ENCODE results near the gene FSTL4. TPM values are rescaled to one million over a fixed set of nuclear protein-coding genes. Genes with fewer than 3 reads are reported as not detected.

FSTL4 gene
- polyA plus RNA-seq, 1 donor (not counting 4 experiments of a cell fraction or from before 2014, with no cell fraction given): 1.7 TPM

DNA sequence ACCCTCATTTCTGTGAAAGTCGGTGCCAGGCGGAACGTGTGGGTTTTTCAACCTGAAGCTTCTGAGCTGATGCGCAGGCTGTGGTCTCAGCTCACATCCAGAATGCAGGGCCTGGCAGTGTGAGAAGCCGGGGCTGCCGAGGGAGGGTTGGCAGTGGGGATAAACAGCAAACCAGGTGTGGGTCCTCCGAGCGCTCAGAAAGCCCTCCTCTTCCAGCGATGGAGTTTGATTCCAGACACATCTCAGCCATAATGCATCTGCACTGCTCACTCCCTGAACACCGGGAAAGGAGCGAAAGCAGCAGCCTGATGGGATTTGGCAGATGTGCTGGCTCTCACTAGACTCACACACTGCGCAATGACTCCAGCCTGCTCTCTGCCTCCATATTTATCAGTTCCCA is 280.4 kb downstream of the FSTL4 start:
- no peak overlapping the region for H3K9ac ChIP-seq (ENCODE audit: control insufficient read depth, extremely low read depth, insufficient read depth, low read length)
- no peaks in the 10 kb centered on the region for H3K79me2 ChIP-seq (ENCODE audit: control insufficient read depth, insufficient read depth, low read length)
- FAIRE-seq (no peak), DNase-seq (ENCODE audit: low read depth, low spot score) (no peak)
- H4K20me1 ChIP-seq (ENCODE audit: control insufficient read depth, extremely low read depth, insufficient read depth, low read length): no peaks in the 10 kb centered on the region
- dilution Hi-C loops (cut with MboI; ENCODE audit: extremely low pct_ligation_motif_present, low sequenced_read_pairs): no loop called here
- TF ChIP-seq, protein P1, sequence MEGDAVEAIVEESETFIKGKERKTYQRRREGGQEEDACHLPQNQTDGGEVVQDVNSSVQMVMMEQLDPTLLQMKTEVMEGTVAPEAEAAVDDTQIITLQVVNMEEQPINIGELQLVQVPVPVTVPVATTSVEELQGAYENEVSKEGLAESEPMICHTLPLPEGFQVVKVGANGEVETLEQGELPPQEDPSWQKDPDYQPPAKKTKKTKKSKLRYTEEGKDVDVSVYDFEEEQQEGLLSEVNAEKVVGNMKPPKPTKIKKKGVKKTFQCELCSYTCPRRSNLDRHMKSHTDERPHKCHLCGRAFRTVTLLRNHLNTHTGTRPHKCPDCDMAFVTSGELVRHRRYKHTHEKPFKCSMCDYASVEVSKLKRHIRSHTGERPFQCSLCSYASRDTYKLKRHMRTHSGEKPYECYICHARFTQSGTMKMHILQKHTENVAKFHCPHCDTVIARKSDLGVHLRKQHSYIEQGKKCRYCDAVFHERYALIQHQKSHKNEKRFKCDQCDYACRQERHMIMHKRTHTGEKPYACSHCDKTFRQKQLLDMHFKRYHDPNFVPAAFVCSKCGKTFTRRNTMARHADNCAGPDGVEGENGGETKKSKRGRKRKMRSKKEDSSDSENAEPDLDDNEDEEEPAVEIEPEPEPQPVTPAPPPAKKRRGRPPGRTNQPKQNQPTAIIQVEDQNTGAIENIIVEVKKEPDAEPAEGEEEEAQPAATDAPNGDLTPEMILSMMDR (optimal IDR thresholded peaks at IDR 0.05 in 1 of 3, IDR thresholded peaks at IDR 0.05 in 1 of 3, conservative IDR thresholded peaks at IDR 0.05 in 1 of 3; ENCODE audit: extremely low read depth in 1 of 3, insufficient read depth in 2 of 3, low read length in 3 of 3): no peak
- no peak for TF ChIP-seq EZH2 (IDR thresholded peaks at IDR 0.05; ENCODE audit: low read length)
- no peaks in the 10 kb centered on the region for H3K4me1 ChIP-seq (ENCODE audit: control insufficient read depth, extremely low read depth, insufficient read depth, low read length)
- H3K4me3 ChIP-seq (ENCODE audit: control insufficient read depth in 2 of 3, extremely low read depth in 1 of 3, insufficient read depth in 2 of 3, low read depth in 1 of 3, low read length in 3 of 3): no peak overlapping the region
- H3K9me1 ChIP-seq (ENCODE audit: control insufficient read depth, extremely low read depth, insufficient read depth, low read length): no peaks in the 10 kb centered on the region
- H3K36me3 ChIP-seq (ENCODE audit: control insufficient read depth in 2 of 2, extremely low read depth in 1 of 2, insufficient read depth in 2 of 2, low read length in 2 of 2): no peaks in the 10 kb centered on the region
- no peak overlapping the region for H3K27ac ChIP-seq (ENCODE audit: control insufficient read depth, insufficient read depth, low read length)
- peaks cover 4% of the 10 kb centered on the region for H3K27me3 ChIP-seq (ENCODE audit: control insufficient read depth, extremely low read depth, insufficient read depth, low read length)
- no peak overlapping the region for H2AFZ ChIP-seq (ENCODE audit: control insufficient read depth, low read length)
- H3K4me2 ChIP-seq (ENCODE audit: control insufficient read depth, extremely low read depth, insufficient read depth, low read depth, low read length): no peak overlapping the region
- H3K9me3 ChIP-seq (ENCODE audit: control insufficient read depth, low read depth, low read length): no peaks in the 10 kb centered on the region

DNA sequence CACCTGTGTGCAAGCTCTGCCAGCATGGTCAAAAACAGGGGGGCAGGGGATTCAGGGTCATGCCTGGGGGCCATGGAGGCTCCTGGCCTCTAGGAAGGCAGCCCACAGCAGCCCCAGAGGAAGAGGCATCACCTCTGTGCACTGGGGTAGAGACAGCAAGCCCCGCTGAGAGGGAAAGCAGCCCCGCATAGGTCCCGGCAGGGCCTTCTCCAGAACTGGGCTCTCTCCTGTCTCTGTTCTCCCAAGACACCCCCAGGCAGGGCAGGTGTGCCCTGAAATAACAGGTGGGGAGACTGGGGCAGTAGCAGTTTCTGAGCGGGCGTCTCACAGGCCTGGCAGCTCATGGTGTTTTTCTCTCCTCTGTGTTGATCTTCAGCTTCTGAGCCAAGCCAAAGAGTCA is 281.4 kb downstream of the FSTL4 start:
- Histone ChIP-seq H3K36me3 (ENCODE audit: control insufficient read depth in 2 of 2, extremely low read depth in 1 of 2, insufficient read depth in 2 of 2, low read length in 2 of 2) (no peaks in the 10 kb centered on the region), H3K27me3 (ENCODE audit: control insufficient read depth, extremely low read depth, insufficient read depth, low read length) (peaks cover 4% of the 10 kb centered on the region), H3K4me1 (ENCODE audit: control insufficient read depth, extremely low read depth, insufficient read depth, low read length) (no peaks in the 10 kb centered on the region), H3K79me2 (ENCODE audit: control insufficient read depth, insufficient read depth, low read length) (no peaks in the 10 kb centered on the region), H3K9me3 (ENCODE audit: control insufficient read depth, low read depth, low read length) (no peaks in the 10 kb centered on the region), H3K4me3 (ENCODE audit: control insufficient read depth in 2 of 3, extremely low read depth in 1 of 3, insufficient read depth in 2 of 3, low read depth in 1 of 3, low read length in 3 of 3) (no peak overlapping the region), H3K27ac (ENCODE audit: control insufficient read depth, insufficient read depth, low read length) (no peak overlapping the region), H3K9me1 (ENCODE audit: control insufficient read depth, extremely low read depth, insufficient read depth, low read length) (no peaks in the 10 kb centered on the region), H4K20me1 (ENCODE audit: control insufficient read depth, extremely low read depth, insufficient read depth, low read length) (no peaks in the 10 kb centered on the region), H3K4me2 (ENCODE audit: control insufficient read depth, extremely low read depth, insufficient read depth, low read depth, low read length) (no peak overlapping the region), H3K9ac (ENCODE audit: control insufficient read depth, extremely low read depth, insufficient read depth, low read length) (no peak overlapping the region), H2AFZ (ENCODE audit: control insufficient read depth, low read length) (no peak overlapping the region)
- TF ChIP-seq, protein P1 (optimal IDR thresholded peaks at IDR 0.05 in 1 of 3, IDR thresholded peaks at IDR 0.05 in 1 of 3, conservative IDR thresholded peaks at IDR 0.05 in 1 of 3; ENCODE audit: extremely low read depth in 1 of 3, insufficient read depth in 2 of 3, low read length in 3 of 3): no peak
- no peak for TF ChIP-seq EZH2 (IDR thresholded peaks at IDR 0.05; ENCODE audit: low read length)
- dilution Hi-C loops (cut with MboI; ENCODE audit: extremely low pct_ligation_motif_present, low sequenced_read_pairs): no loop called here
- FAIRE-seq: no peak
- no peak for DNase-seq (ENCODE audit: low read depth, low spot score)

Data from keratinocyte (primary cell).